NCI-H748 (cell line): ENCODE data around the gene ITIH1.
"Not testable (repeated sequence)": the region's sequence is repeated elsewhere in the genome, so short reads cannot be mapped to it uniquely, and the experiment has no call there.

Experiments used
- DNase-seq: peaks from one replicate; lab custom pipeline; 2025; ENCODE audit not compliant: unreplicated experiment; lab: John Stamatoyannopoulos, UW

The ITIH1 gene

GRCh38 chr3:52774901-52775864 is 2.2 kb upstream of the ITIH1 start:
- DNase-seq, result no peak

- DNase-seq, result no peak
These were observed 1.5 kb upstream of the ITIH1 start for GRCh38 chr3:52775877-52776276.

- DNase-seq, result not testable (repeated sequence)
These were observed 913 bp upstream of the ITIH1 start for GRCh38 chr3:52776486-52776885.

- no peak for DNase-seq
These were observed 783 bp downstream of the ITIH1 start for GRCh38 chr3:52777959-52778805.

- no peak for DNase-seq
These were observed 1.8 kb downstream of the ITIH1 start for GRCh38 chr3:52779011-52779836.

- no peak for DNase-seq
These were observed 2.6 kb downstream of the ITIH1 start for GRCh38 chr3:52779837-52780585.

GRCh38 chr3:52781741-52782140 is 4.3 kb downstream of the ITIH1 start:
- no peak for DNase-seq

- no peak for DNase-seq
These were observed 5.2 kb downstream of the ITIH1 start for GRCh38 chr3:52782412-52783210.

- DNase-seq, result no peak
These were observed 5.8 kb downstream of the ITIH1 start for GRCh38 chr3:52783211-52783555.

- DNase-seq, result no peak
These were observed 6.7 kb downstream of the ITIH1 start for GRCh38 chr3:52784021-52784621.

GRCh38 chr3:52784931-52785590 is 7.7 kb downstream of the ITIH1 start:
- DNase-seq, result no peak

- no peak for DNase-seq
These were observed 9.2 kb downstream of the ITIH1 start for GRCh38 chr3:52786330-52787215.

GRCh38 chr3:52787246-52787645 is 9.8 kb downstream of the ITIH1 start:
- no peak for DNase-seq

GRCh38 chr3:52787672-52788625 is 10.6 kb downstream of the ITIH1 start:
- no peak for DNase-seq

GRCh38 chr3:52788890-52789745 is 11.7 kb downstream of the ITIH1 start:
- DNase-seq, result no peak

GRCh38 chr3:52789746-52790040 is 12.3 kb downstream of the ITIH1 start:
- DNase-seq, result no peak
